Spleen (tissue), 13 donors: ENCODE data around the gene TAF10. TPM values are rescaled to one million over a fixed set of nuclear protein-coding genes. Genes with fewer than 3 reads are reported as not detected.

Source experiments
- DNase-seq: peaks from one replicate; pipeline ENCODE4 v3.0.0-alpha.2; 2020
- H3K27ac ChIP-seq, 8 donors: fragments of 200-600 bp; sonication (generic) in 7 of 8; 1 replicate in 4 of 8; 2 replicates in 4 of 8; pipeline versions ENCODE4 v1.5.0 to v1.8.0; 2016 to 2021; ENCODE audit warnings: inconsistent platforms in 4 of 8, mild to moderate bottlenecking in 4 of 8, moderate library complexity in 1 of 8
- H3K27me3 ChIP-seq, 7 donors: fragments of 200-600 bp; sonication (generic) in 6 of 7; replicated peaks in 1 of 7; 1 replicate in 4 of 7; 2 replicates in 3 of 7; pipeline versions ENCODE4 v1.5.0 to v1.8.0; 2016 to 2021; ENCODE audit warnings: inconsistent platforms in 3 of 7, mild to moderate bottlenecking in 1 of 7
- H3K36me3 ChIP-seq, 6 donors: fragments of 200-600 bp; sonication (generic) in 5 of 6; 1 replicate in 4 of 6; 2 replicates in 2 of 6; pipeline versions ENCODE4 v1.5.0 to v1.8.0; 2016 to 2021; ENCODE audit warnings: inconsistent platforms in 2 of 6
- H3K4me1 ChIP-seq, 6 donors: fragments of 200-600 bp; sonication (generic) in 5 of 6; 1 replicate in 3 of 6; 2 replicates in 3 of 6; pipeline versions ENCODE4 v1.5.0 to v1.8.0; 2016 to 2021; ENCODE audit warnings: inconsistent platforms in 3 of 6
- H3K4me3 ChIP-seq, 8 donors: fragments of 200-600 bp; sonication (generic) in 7 of 8; 1 replicate in 4 of 8; 2 replicates in 4 of 8; pipeline versions ENCODE4 v1.5.0 to v1.8.0; 2016 to 2021; ENCODE audit warnings: inconsistent platforms in 4 of 8, mild to moderate bottlenecking in 4 of 8, moderate library complexity in 2 of 8
- H3K9me3 ChIP-seq, 8 donors: fragments of 200-600 bp; sonication (generic) in 7 of 8; 1 replicate in 4 of 8; 2 replicates in 4 of 8; pipeline versions ENCODE4 v1.5.0 to v1.8.0; 2016 to 2021; ENCODE audit warnings: inconsistent platforms in 4 of 8
- CTCF ChIP-seq, 11 experiments: fragments of 200-600 bp in 7 of 11; fragments of 450-650 bp in 4 of 11; sonication (generic) in 4 of 11; IDR thresholded peaks in 8 of 11; conservative IDR thresholded peaks in 3 of 11; 1 replicate in 7 of 11; 2 replicates in 4 of 11; pipeline versions ENCODE4 v1.4.0 to v1.8.0; 2016 to 2021; ENCODE audit warnings: antibody characterized with exemption in 11 of 11, inconsistent platforms in 4 of 11, mild to moderate bottlenecking in 1 of 11
- POLR2A ChIP-seq, 3 donors: fragments of 450-650 bp; IDR thresholded peaks; one replicate each; pipeline ENCODE4 v1.5.1; 2017; ENCODE audit warnings: antibody characterized with exemption in 3 of 3, mild to moderate bottlenecking in 1 of 3
- POLR2AphosphoS5 ChIP-seq, 3 donors: sonication (generic); formaldehyde crosslinking; IDR thresholded peaks; one replicate each; pipeline ENCODE4 v1.5.1; 2017; ENCODE audit warnings: antibody characterized with exemption in 3 of 3
- WGBS, 5 donors: extraction: QIAGEN DNeasy Blood & Tissue Kit in 3 of 5; methylation state at CpG; one replicate each; pipeline versions ENCODE4 v1.1.5 to v1.1.7; 2013 to 2018; 5-methylcytosine and 5-hydroxymethylcytosine counted together
- intact Hi-C: fragments of 100-400 bp; cut with DNase I; formaldehyde crosslinking; loops from one replicate; pipeline ENCODE4 v1.15.0; 2023; ENCODE audit warnings: low total_unique reads
- long read RNA-seq, 2 donors: transcript quantifications; one replicate each; lab custom pipeline, GENCODE V29; 2026
- polyA plus RNA-seq, 3 donors: library from polyadenylated mRNA; stranded (reverse); fragments of 200-250 nt; gene quantifications; one replicate each; pipeline ENCODE4 v1.2.1, GENCODE V29; 2013
- total RNA-seq, 7 donors: library from RNA; depleted of rRNA in 3 of 7; stranded (reverse); fragments of >200 nt in 3 of 7; fragmentation: NEBNext Ultra II Directional in 4 of 7; extraction: Animal tissue kit (Norgen Biotek cat#: 25700) in 4 of 7; gene quantifications; one replicate each; pipeline versions ENCODE4 v1.1.0 to v1.2.1, GENCODE V29; 2016 to 2021
- donor health status: healthy with polysubstance abuse.
- donor health status: DM: no; HTN: no; CAD: no; lungs with moderate emphysema.
- donor health status: DM: no; HTN: no; CAD: no.
- donor health status: Bipolar disorder and iron deficiency.
- donor health status: healthy.
- donor health status: DM: no; HTN: no; CAD: no.
- donor health status: DM: yes; HTN: yes; CAD: no.

The TAF10 gene
- total RNA-seq = 100 to 1,000 TPM; 133 to 159 (median 148) TPM
- 100 to 1,000 TPM; 103 to 151 (median 140) TPM for polyA plus RNA-seq
- long read RNA-seq, donor 1, full-length matches to known transcripts = 61 of 72 reads
- long read RNA-seq, donor 1, partial matches to known transcripts = 11 of 72 reads
- long read RNA-seq, donor 1, other reads (novel, unspliced or antisense) = 0 of 72 reads
- long read RNA-seq, donor 2, full-length matches to known transcripts = 54 of 62 reads
- long read RNA-seq, donor 2, partial matches to known transcripts = 8 of 62 reads
- long read RNA-seq, donor 2, other reads (novel, unspliced or antisense) = 0 of 62 reads

- no peaks in the 10 kb centered on the region for H3K9me3 ChIP-seq
- DNase-seq = peak; percentile 100
- peaks cover 35 to 94% (median 65%) of the 10 kb centered on the region in 6 donors for H3K4me1 ChIP-seq
- peak within 1 kb of the TSS; percentile 92 to 100 (median 98) for H3K27ac ChIP-seq
- H3K27me3 ChIP-seq = no peaks in the 10 kb centered on the region
- TF ChIP-seq POLR2A (IDR thresholded peaks at IDR 0.05) (peak in 2 of 3 donors; percentile 87 to 95), CTCF (IDR thresholded peaks at IDR 0.05 in 8 of 11, conservative IDR thresholded peaks at IDR 0.05 in 3 of 11) (peak in 8 of 11 experiments; percentile 36 to 61 (median 55)), POLR2AphosphoS5 (IDR thresholded peaks at IDR 0.05) (peak; percentile 99 to 100 (median 99))
- 0 to 1% (median 1%) methylated on average over 37 to 51 of the region's 51 CpGs for WGBS, 5 donors
- intact Hi-C loops = no loop called here
- peak within 1 kb of the TSS; percentile 52 to 92 (median 68) for H3K4me3 ChIP-seq
- peaks cover 9 to 79% (median 64%) of the 10 kb centered on the region in 6 donors for H3K36me3 ChIP-seq
These were observed at the start of gene TAF10 for GRCh38 chr11:6612213-6613041. TSS of gene TAF10 (minus strand) at chr11:6612216. CDS start at chr11:6612189, 27 bp downstream.

- Histone ChIP-seq H3K27me3 (peaks cover 0 to 14% (median 0%) of the 10 kb centered on the region in 7 donors), H3K36me3 (no peaks in the 10 kb centered on the region), H3K4me1 (peaks cover 0 to 10% (median 4%) of the 10 kb centered on the region in 6 donors), H3K27ac (no peak overlapping the region), H3K4me3 (no peak overlapping the region), H3K9me3 (no peaks in the 10 kb centered on the region)
- intact Hi-C loops = no loop called here
- DNase-seq = no peak
- TF ChIP-seq CTCF (IDR thresholded peaks at IDR 0.05 in 8 of 11, conservative IDR thresholded peaks at IDR 0.05 in 3 of 11) (no peak), POLR2AphosphoS5 (IDR thresholded peaks at IDR 0.05) (no peak), POLR2A (IDR thresholded peaks at IDR 0.05) (no peak)
- WGBS, 5 donors = 77 to 88% (median 82%) methylated on average over 3 of the region's 3 CpGs
These were observed 48.7 kb upstream of the TAF10 start for GRCh38 chr11:6660712-6661111.

DNA sequence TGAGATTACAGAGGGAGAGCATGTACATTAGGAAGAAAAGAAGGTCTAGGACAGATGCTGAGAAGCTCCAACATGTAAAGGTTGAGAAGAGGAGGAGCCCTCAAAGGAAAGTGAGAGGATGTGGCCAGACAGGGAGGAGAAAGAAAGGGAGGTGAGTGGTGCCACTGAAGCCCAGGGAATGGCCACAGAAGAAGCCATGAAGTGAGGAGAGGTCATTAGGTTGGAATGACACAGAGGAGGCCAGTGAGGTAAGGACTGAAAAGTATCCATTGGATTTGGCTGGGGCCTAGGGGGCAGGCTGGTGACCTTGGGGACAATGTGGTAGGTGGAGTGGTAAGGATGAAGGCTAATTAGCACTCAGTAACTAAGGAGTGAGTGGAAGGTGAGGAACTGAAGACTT, 46.6 kb upstream of the TAF10 start:
- no peaks in the 10 kb centered on the region for H3K9me3 ChIP-seq
- H3K27me3 ChIP-seq = peaks cover 0 to 24% (median 0%) of the 10 kb centered on the region in 7 donors
- H3K4me3 ChIP-seq = no peak overlapping the region
- H3K27ac ChIP-seq = no peak overlapping the region
- no peaks in the 10 kb centered on the region for H3K36me3 ChIP-seq
- intact Hi-C loops = no loop called here
- TF ChIP-seq CTCF (IDR thresholded peaks at IDR 0.05 in 8 of 11, conservative IDR thresholded peaks at IDR 0.05 in 3 of 11) (no peak), POLR2A (IDR thresholded peaks at IDR 0.05) (no peak), POLR2AphosphoS5 (IDR thresholded peaks at IDR 0.05) (no peak)
- peaks cover 0 to 26% (median 16%) of the 10 kb centered on the region in 6 donors for H3K4me1 ChIP-seq
- no peak for DNase-seq

DNA sequence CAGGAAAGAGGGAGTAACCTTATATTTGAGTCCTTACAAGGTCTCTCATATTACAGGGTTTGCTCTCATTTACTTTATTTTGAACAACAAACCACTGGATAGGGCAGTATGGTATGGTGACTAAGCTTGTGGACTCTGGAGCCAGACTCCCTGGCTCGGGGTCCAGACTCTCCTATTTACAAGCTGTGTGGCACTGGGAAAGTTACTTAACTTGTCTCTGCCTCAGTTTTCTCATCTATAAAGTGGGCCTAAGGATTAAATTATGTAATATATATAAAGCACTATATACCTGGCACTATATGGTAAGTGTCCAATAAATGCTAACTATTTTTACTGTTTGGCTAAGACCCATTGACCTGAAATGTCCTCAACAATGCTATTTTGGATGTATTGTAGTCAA, 45.3 kb upstream of the TAF10 start:
- DNase-seq = no peak
- WGBS, 5 donors = 68 to 100% (median 84%) methylated on average over 1 of the region's 1 CpG
- Histone ChIP-seq H3K4me3 (no peak overlapping the region), H3K4me1 (peaks cover 0 to 39% (median 25%) of the 10 kb centered on the region in 6 donors), H3K27me3 (peaks cover 0 to 24% (median 0%) of the 10 kb centered on the region in 7 donors), H3K36me3 (no peaks in the 10 kb centered on the region), H3K9me3 (no peaks in the 10 kb centered on the region), H3K27ac (no peak overlapping the region)
- intact Hi-C loops = no loop called here
- no peak for TF ChIP-seq CTCF (IDR thresholded peaks at IDR 0.05 in 8 of 11, conservative IDR thresholded peaks at IDR 0.05 in 3 of 11)
- TF ChIP-seq POLR2A (IDR thresholded peaks at IDR 0.05) = no peak
- no peak for TF ChIP-seq POLR2AphosphoS5 (IDR thresholded peaks at IDR 0.05)
